Suprapubic skin (tissue), 4 donors: ENCODE measurements around the gene TNS3.

Source experiments
- CTCF ChIP-seq, 2 donors: fragments of 200-600 bp in 1 of 2; fragments of 450-650 bp in 1 of 2; sonication (generic) in 1 of 2; IDR thresholded peaks; one replicate each; pipeline ENCODE4 v1.5.1; 2016 to 2019; ENCODE audit warnings: antibody characterized with exemption in 2 of 2, mild to moderate bottlenecking in 1 of 2, moderate library complexity in 1 of 2
- EP300 ChIP-seq: sonication (generic); formaldehyde crosslinking; IDR thresholded peaks from one replicate; pipeline ENCODE4 v1.6.1; 2017; ENCODE audit warnings: antibody characterized with exemption
- POLR2A ChIP-seq, 2 donors: fragments of 450-650 bp; IDR thresholded peaks; one replicate each; pipeline ENCODE4 v1.6.1; 2017; ENCODE audit warnings: antibody characterized with exemption in 2 of 2, mild to moderate bottlenecking in 2 of 2, moderate library complexity in 2 of 2
- POLR2AphosphoS5 ChIP-seq, 3 donors: sonication (generic); formaldehyde crosslinking; IDR thresholded peaks; one replicate each; pipeline ENCODE4 v1.6.1; 2017; ENCODE audit warnings: antibody characterized with exemption in 3 of 3

- TF ChIP-seq CTCF (IDR thresholded peaks at IDR 0.05) (no peak), POLR2A (IDR thresholded peaks at IDR 0.05) (no peak), EP300 (no peak), POLR2AphosphoS5 (IDR thresholded peaks at IDR 0.05) (no peak)
Measured at GRCh38 chr7:47228386-47229014, 353.4 kb downstream of the TNS3 start.
